MM.1S (cell line): Measurements from ENCODE around the gene CFAP107.

ENCODE experiments used
- DNase-seq: peaks from one replicate; pipeline ENCODE4 v3.0.0-alpha.2; 2015
- H2AFZ ChIP-seq: fragments of 300-600 bp; sonication (generic); 2 replicates; pipeline ENCODE4 v1.6.0; 2016; ENCODE audit warnings: antibody characterized with exemption, low read length
- H3F3A ChIP-seq: fragments of 300-600 bp; sonication (generic); 2 replicates; pipeline ENCODE4 v1.6.1; 2016; ENCODE audit warnings: mild to moderate bottlenecking, antibody characterized with exemption, low read length, moderate library complexity, mixed read lengths; ENCODE audit not compliant: insufficient read depth
- H3K27ac ChIP-seq: fragments of 300-600 bp; sonication (generic); 2 replicates; pipeline ENCODE4 v1.5.1; 2016; ENCODE audit warnings: mild to moderate bottlenecking, low read length
- H3K27me3 ChIP-seq: fragments of 300-600 bp; sonication (generic); replicated peaks from 2 replicates; pipeline ENCODE4 v1.6.0; 2016; ENCODE audit warnings: low read length; ENCODE audit not compliant: insufficient read depth
- H3K36me3 ChIP-seq: fragments of 300-600 bp; sonication (generic); replicated peaks from 2 replicates; pipeline ENCODE4 v1.6.1; 2016; ENCODE audit warnings: mild to moderate bottlenecking, low read length, mixed read lengths; ENCODE audit not compliant: insufficient read depth
- H3K4me1 ChIP-seq: fragments of 300-600 bp; sonication (generic); 2 replicates; pipeline ENCODE4 v1.6.1; 2016; ENCODE audit warnings: low read length, mixed read lengths
- H3K4me2 ChIP-seq: fragments of 300-600 bp; sonication (generic); 2 replicates; pipeline ENCODE4 v1.6.0; 2016; ENCODE audit warnings: low read depth, low read length
- H3K4me3 ChIP-seq: fragments of 300-600 bp; sonication (generic); 2 replicates; pipeline ENCODE4 v1.5.1; 2016; ENCODE audit warnings: low read length, mixed read lengths
- H3K79me2 ChIP-seq: fragments of 300-600 bp; sonication (generic); 2 replicates; pipeline ENCODE4 v1.6.1; 2016; ENCODE audit warnings: mixed run types, low read length, mixed read lengths
- H3K9ac ChIP-seq: fragments of 300-600 bp; sonication (generic); 2 replicates; pipeline ENCODE4 v1.6.1; 2016; ENCODE audit warnings: low read length, mixed read lengths
- H3K9me2 ChIP-seq: fragments of 300-600 bp; sonication (generic); replicated peaks from 2 replicates; pipeline ENCODE4 v1.6.1; 2016; ENCODE audit warnings: mild to moderate bottlenecking, low read length, mixed read lengths; ENCODE audit not compliant: insufficient read depth
- H3K9me3 ChIP-seq: fragments of 300-600 bp; sonication (generic); replicated peaks from 2 replicates; pipeline ENCODE4 v1.6.1; 2016; ENCODE audit warnings: mild to moderate bottlenecking, low read length, mixed read lengths; ENCODE audit not compliant: insufficient read depth
- H4K20me1 ChIP-seq: fragments of 300-600 bp; sonication (generic); 2 replicates; pipeline ENCODE4 v1.6.1; 2016; ENCODE audit warnings: mild to moderate bottlenecking, low read length, moderate library complexity, mixed read lengths; ENCODE audit not compliant: insufficient read depth
- CTCF ChIP-seq: fragments of 300-600 bp; sonication (generic); IDR thresholded peaks from 2 replicates; pipeline ENCODE4 v1.5.1; 2016; ENCODE audit warnings: antibody characterized with exemption, low read length, mixed read lengths
- EZH2 ChIP-seq: fragments of 300-600 bp; sonication (generic); optimal IDR thresholded peaks from 2 replicates; pipeline ENCODE3; 2017; ENCODE audit warnings: low read depth, mild to moderate bottlenecking, antibody characterized with exemption, low read length, mixed read lengths
- EZH2phosphoT487 ChIP-seq: fragments of 300-600 bp; sonication (generic); IDR thresholded peaks from 2 replicates; pipeline ENCODE4 v1.6.1; 2018; ENCODE audit warnings: antibody characterized with exemption, low read length

The CFAP107 gene

GRCh38 chr1:12774801-12775345 lies 28.9 kb downstream of the CFAP107 start:
- TF ChIP-seq EZH2 (no peak), CTCF (no peak)

GRCh38 chr1:12775443-12775842 lies 29.4 kb downstream of the CFAP107 start:
- Histone ChIP-seq H3K4me2 (no peak overlapping the region), H3K9me2 (no peaks in the 10 kb centered on the region), H4K20me1 (no peaks in the 10 kb centered on the region), H3K9ac (no peak overlapping the region), H3K27me3 (peaks cover 9% of the 10 kb centered on the region), H3F3A (no peaks in the 10 kb centered on the region), H2AFZ (no peak overlapping the region), H3K4me3 (no peak overlapping the region), H3K79me2 (no peaks in the 10 kb centered on the region), H3K27ac (no peak overlapping the region), H3K36me3 (no peaks in the 10 kb centered on the region), H3K4me1 (no peaks in the 10 kb centered on the region), H3K9me3 (no peaks in the 10 kb centered on the region)
- DNase-seq = no peak
- no peak for TF ChIP-seq CTCF
- no peak for TF ChIP-seq EZH2phosphoT487
- no peak for TF ChIP-seq EZH2

More at GRCh38 chr1:12774801-12775345, 28.9 kb downstream of the CFAP107 start:
- Histone ChIP-seq H3K9ac (no peak overlapping the region), H3K79me2 (no peaks in the 10 kb centered on the region), H3K9me3 (no peaks in the 10 kb centered on the region), H3K4me3 (no peak overlapping the region), H3K4me2 (no peak overlapping the region), H3K27ac (no peak overlapping the region), H3K9me2 (no peaks in the 10 kb centered on the region), H4K20me1 (no peaks in the 10 kb centered on the region), H2AFZ (no peak overlapping the region), H3K36me3 (no peaks in the 10 kb centered on the region), H3K4me1 (no peaks in the 10 kb centered on the region), H3K27me3 (peaks cover 9% of the 10 kb centered on the region), H3F3A (no peaks in the 10 kb centered on the region)
- DNase-seq = no peak

- no peak overlapping the region for H3K4me3 ChIP-seq
Measured at GRCh38 chr1:12776801-12777557, 31.0 kb downstream of the CFAP107 start.

More at GRCh38 chr1:12776801-12777557, 31.0 kb downstream of the CFAP107 start:
- H3K9me3 ChIP-seq = no peaks in the 10 kb centered on the region
- no peak overlapping the region for H3K4me2 ChIP-seq
- no peaks in the 10 kb centered on the region for H3K4me1 ChIP-seq
- peaks cover 9% of the 10 kb centered on the region; the same call in 1 of the 2 replicates for H3K27me3 ChIP-seq
- H4K20me1 ChIP-seq = no peaks in the 10 kb centered on the region
- no peaks in the 10 kb centered on the region for H3F3A ChIP-seq
- no peak overlapping the region for H3K27ac ChIP-seq
- no peak overlapping the region for H3K9ac ChIP-seq
- no peak overlapping the region for H2AFZ ChIP-seq
- no peaks in the 10 kb centered on the region for H3K79me2 ChIP-seq
- H3K9me2 ChIP-seq = no peaks in the 10 kb centered on the region
- H3K36me3 ChIP-seq = no peaks in the 10 kb centered on the region
- TF ChIP-seq CTCF (no peak), EZH2phosphoT487 (no peak), EZH2 (no peak)
- DNase-seq = no peak
